ENCODE results near the gene TMEM44. TPM values are rescaled to one million over a fixed set of nuclear protein-coding genes. Genes with fewer than 3 reads are reported as not detected.

The TMEM44 gene
- total and polyA plus RNA-seq, 9 of the 15 experiments (the other 6 are each of a cell fraction or from before 2014, with no cell fraction given) = 0.53 to 18.1 (median 11.3) TPM

- in situ Hi-C loops (cut with MboI) = no loop called here
- H3K9me3 ChIP-seq (replicated peaks; ENCODE audit: control insufficient read depth, insufficient read depth, low read depth, low read length) = peaks cover 3% of the 10 kb centered on the region
- H3K79me2 ChIP-seq (ENCODE audit: control insufficient read depth, insufficient read depth, low read length) = no peaks in the 10 kb centered on the region
- H3K4me3 ChIP-seq = no peak overlapping the region
- H3K4me2 ChIP-seq (ENCODE audit: insufficient read depth, low read length) = no peak overlapping the region
- H3K9me1 ChIP-seq (ENCODE audit: control insufficient read depth, insufficient read depth, low read length) = no peaks in the 10 kb centered on the region
- H3K9ac ChIP-seq (ENCODE audit: insufficient read depth in 1 of 2, low read depth in 2 of 2, low read length in 2 of 2) = no peak overlapping the region
- FAIRE-seq (no peak), DNase-seq (ENCODE audit: extremely low read depth in 1 of 4, low spot score in 3 of 4) (no peak), ATAC-seq (no peak)
- H4K20me1 ChIP-seq (replicated peaks; ENCODE audit: control insufficient read depth, insufficient read depth, low read length) = no peaks in the 10 kb centered on the region
- peaks cover 7 to 25% of the 10 kb centered on the region in 2 experiments; a peak in 4 of 5 replicates for H3K4me1 ChIP-seq (replicated peaks in 1 of 2; ENCODE audit: control insufficient read depth in 2 of 2, insufficient read depth in 2 of 2, low read length in 2 of 2)
- CTCF ChIA-PET (ENCODE audit: low intra/inter-chr PET ratio) = no interaction called here
- no peak overlapping the region; the same call in 2 of the 3 replicates for H3K27ac ChIP-seq (ENCODE audit: extremely low read depth, low read depth, low read length)
- H3K36me3 ChIP-seq (ENCODE audit: control insufficient read depth, insufficient read depth, low read length) = peaks cover 9% of the 10 kb centered on the region; the same call in 1 of the 3 replicates
- no peak for TF ChIP-seq ZNF124 (CRISPR knock-in tag; IDR thresholded peaks at IDR 0.05)
- no peak for TF ChIP-seq SREBF1 (IDR thresholded peaks at IDR 0.05; ENCODE audit: borderline replicate concordance, low read depth, low read length)
- no peak for TF ChIP-seq POU5F1 (IDR thresholded peaks at IDR 0.05; ENCODE audit: borderline replicate concordance, low read depth, low read length, partially characterized antibody)
- no peak for TF ChIP-seq PRPF4 (IDR thresholded peaks at IDR 0.05; ENCODE audit: insufficient read depth, low read depth, low read length, poor library complexity, severe bottlenecking)
- TF ChIP-seq CHCHD3 (CRISPR knock-in tag; IDR thresholded peaks at IDR 0.05) = no peak
- no peak for TF ChIP-seq E2F5 (CRISPR knock-in tag; IDR thresholded peaks at IDR 0.05)
- no peak for TF ChIP-seq ZNF740 (CRISPR knock-in tag; IDR thresholded peaks at IDR 0.05)
- TF ChIP-seq ZNF740 (tag; IDR thresholded peaks at IDR 0.05) = no peak
- no peak for TF ChIP-seq TCF7L2 (IDR thresholded peaks at IDR 0.05; ENCODE audit: low read depth, low read length)
- TF ChIP-seq ZNF511 (CRISPR knock-in tag; IDR thresholded peaks at IDR 0.05) = no peak
- no peak for TF ChIP-seq ETV5 (CRISPR knock-in tag; IDR thresholded peaks at IDR 0.05; ENCODE audit: low read depth)
- TF ChIP-seq BACH1 (tag; IDR thresholded peaks at IDR 0.05) = no peak
- no peak for TF ChIP-seq PTTG1 (tag; IDR thresholded peaks at IDR 0.05; ENCODE audit: low read depth)
- no peak for TF ChIP-seq TAL1 (IDR thresholded peaks at IDR 0.05)
- H3K27me3 ChIP-seq (ENCODE audit: control insufficient read depth in 2 of 2, insufficient read depth in 2 of 2, low read length in 2 of 2) = no peaks in the 10 kb centered on the region
- POLR2A ChIA-PET = no interaction called here
- 82% methylated on average over 8 of the region's 9 CpGs for WGBS (ENCODE audit: insufficient coverage, low coverage, missing lambda C conversion rate)
- intact Hi-C loops (cut with micrococcal nuclease) = no loop called here
- BruUV-seq (replicated peaks) = TSS peak; percentile 23
- no peak overlapping the region for H2AFZ ChIP-seq (ENCODE audit: low read depth, low read length)
Observed at GRCh38 chr3:194617827-194618226, 15.4 kb downstream of the TMEM44 start.
